ENCODE measurements around the gene C18orf63. TPM values are rescaled to one million over a fixed set of nuclear protein-coding genes. Genes with fewer than 3 reads are reported as not detected.

Gene C18orf63
- total RNA-seq: not detected in 2 replicates

GRCh38 chr18:74315464-74316256 is at the start of gene C18orf63:
Gene C18orf63, plus strand, starts transcription at chr18:74315839. Its CDS starts 2,027 bp downstream, at chr18:74317866.

GRCh38 chr18:74291771-74292540 is 23.7 kb upstream of the C18orf63 start, which contains the start of gene CYB5A:
Gene CYB5A, minus strand, starts transcription at chr18:74291963. Its CDS starts 88 bp downstream, at chr18:74291875.

Other genes with a start within 250 kb of the C18orf63 start
- 0.09 and 0.23 TPM in 2 replicates for gene FBXO15, start 168.0 kb upstream of the C18orf63 start, total RNA-seq
- gene TIMM21, start 167.3 kb upstream of the C18orf63 start, total RNA-seq: 18.7 and 25.6 TPM in 2 replicates
- 160 and 173 TPM in 2 replicates for gene CYB5A, start 23.9 kb upstream of the C18orf63 start, total RNA-seq
- not detected in 2 replicates for gene DIPK1C, start 141.5 kb downstream of the C18orf63 start, total RNA-seq
- gene CNDP2, start 180.5 kb downstream of the C18orf63 start, total RNA-seq: 36.2 and 48.2 TPM in 2 replicates
- not detected in 2 replicates for gene CNDP1, start 218.7 kb downstream of the C18orf63 start, total RNA-seq